HG03457 (cell line): ENCODE results near the gene QTRT2.

Experiments used
- ATAC-seq: cut with Tn5 transposase; IDR thresholded peaks from one replicate; pipeline ENCODE4 v1.9.1; 2021; ENCODE audit warnings: moderate number of reproducible peaks; ENCODE audit not compliant: unreplicated experiment

Gene QTRT2

GRCh38 chr3:114076711-114077110, 20.2 kb downstream of the QTRT2 start:
- no peak for ATAC-seq

- ATAC-seq, result no peak
Observed at GRCh38 chr3:114078126-114078525, 21.6 kb downstream of the QTRT2 start.

GRCh38 chr3:114079761-114080160, 23.2 kb downstream of the QTRT2 start:
- ATAC-seq, result no peak

GRCh38 chr3:114080201-114080600, 23.7 kb downstream of the QTRT2 start:
- ATAC-seq, result no peak

DNA sequence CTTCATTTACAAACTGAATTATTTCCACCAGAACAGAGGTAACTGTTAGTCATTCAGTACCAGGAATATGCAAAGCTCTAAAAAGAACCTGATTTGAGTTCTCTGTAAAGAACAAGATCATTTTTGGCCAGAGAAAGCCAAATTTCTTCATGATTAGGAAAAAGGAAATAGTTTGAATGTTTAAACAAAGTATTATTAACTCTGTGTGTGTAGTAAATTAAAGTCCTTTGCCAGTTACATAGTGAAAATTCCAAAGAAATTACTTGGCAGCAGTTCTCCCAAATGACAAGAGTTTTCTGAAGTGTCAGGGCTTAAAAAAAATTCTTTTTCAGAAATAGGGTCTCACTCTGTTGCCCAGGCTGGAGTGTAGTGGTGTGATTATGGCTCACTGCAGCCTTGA, 24.5 kb downstream of the QTRT2 start:
- ATAC-seq, result no peak

DNA sequence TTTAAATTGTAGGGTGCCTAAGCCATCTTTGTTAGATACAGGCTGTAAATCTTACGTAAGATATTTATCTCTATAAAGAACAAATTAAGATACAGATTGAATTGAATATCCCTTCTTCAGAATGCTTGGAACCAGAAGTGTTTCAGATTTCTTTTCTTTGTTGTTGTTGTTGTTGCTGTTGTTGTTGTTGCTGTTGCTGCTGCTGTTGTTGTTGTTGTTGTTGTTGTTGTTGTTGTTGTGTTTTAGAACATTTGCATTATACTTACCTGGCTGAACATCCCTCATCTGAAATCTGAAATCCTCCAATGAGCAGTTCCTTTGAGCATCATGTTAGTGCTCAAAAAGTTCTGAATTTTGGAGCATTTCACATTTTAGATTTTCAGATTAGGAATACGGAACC, 26.6 kb downstream of the QTRT2 start:
- no peak for ATAC-seq

DNA sequence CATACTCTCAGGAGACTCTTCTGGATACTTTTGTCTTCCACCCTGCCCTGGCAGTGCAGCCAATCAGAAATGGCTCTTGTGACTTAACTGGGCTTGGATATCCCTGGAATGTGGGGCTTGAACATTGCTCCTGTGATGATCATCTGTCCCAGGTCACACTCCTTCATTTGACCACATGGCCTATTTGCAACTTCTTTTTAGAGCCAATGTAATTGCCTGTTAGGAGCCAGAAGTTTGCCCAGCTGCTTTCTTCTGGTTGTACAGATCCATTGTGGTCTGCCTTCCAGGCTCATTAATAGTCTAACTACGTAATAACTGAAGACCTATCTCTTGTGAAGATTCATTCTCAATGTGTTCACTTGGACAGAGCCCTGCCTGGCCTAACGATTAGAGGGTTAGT, 29.8 kb downstream of the QTRT2 start:
- ATAC-seq, result no peak

GRCh38 chr3:114089675-114090074, 33.1 kb downstream of the QTRT2 start:
- no peak for ATAC-seq

GRCh38 chr3:114092151-114093015, 35.8 kb downstream of the QTRT2 start:
- ATAC-seq, result no peak

- ATAC-seq, result no peak
Observed at GRCh38 chr3:114093016-114093380, 36.5 kb downstream of the QTRT2 start.

GRCh38 chr3:114093596-114093995, 37.1 kb downstream of the QTRT2 start:
- no peak for ATAC-seq

GRCh38 chr3:114095796-114096195, 39.3 kb downstream of the QTRT2 start:
- ATAC-seq, result no peak

DNA sequence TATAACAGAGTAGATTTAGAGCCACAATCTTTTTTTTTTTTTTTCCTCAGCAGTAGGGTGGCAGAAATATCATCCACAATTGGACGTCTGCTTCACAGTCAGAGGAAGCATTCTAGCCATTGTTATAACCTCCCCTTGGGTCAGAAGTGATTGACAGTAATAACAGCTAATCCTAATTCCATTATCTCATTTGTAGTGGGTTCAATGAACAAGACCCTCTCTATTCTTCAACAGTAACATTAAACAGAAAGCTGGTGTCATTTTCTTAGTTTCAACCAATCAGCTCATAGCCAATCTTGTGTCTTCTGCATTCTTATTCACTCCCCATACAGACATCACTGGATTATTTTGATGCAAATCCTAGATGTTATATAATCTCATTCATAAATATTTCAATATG, 44.6 kb downstream of the QTRT2 start:
- ATAC-seq, result no peak

DNA sequence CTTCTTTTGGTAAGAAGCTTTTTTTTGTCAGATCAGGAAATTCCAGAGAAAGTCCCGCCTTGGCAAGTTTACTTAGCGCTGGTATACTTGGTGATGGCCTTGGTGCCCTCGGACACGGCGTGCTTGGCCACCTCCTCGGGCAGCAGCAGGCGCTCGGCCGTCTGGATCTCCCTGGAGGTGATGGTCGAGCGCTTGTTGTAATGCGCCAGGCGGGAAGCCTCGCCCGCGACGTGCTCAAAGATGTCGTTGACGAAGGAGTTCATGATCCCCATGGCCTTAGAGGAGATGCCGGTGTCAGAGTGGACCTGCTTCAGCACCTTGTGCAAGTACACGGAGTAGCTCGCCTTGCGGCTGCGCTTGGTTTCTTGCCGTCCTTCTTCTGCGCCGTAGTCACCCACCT, 46.6 kb downstream of the QTRT2 start:
- no peak for ATAC-seq

DNA sequence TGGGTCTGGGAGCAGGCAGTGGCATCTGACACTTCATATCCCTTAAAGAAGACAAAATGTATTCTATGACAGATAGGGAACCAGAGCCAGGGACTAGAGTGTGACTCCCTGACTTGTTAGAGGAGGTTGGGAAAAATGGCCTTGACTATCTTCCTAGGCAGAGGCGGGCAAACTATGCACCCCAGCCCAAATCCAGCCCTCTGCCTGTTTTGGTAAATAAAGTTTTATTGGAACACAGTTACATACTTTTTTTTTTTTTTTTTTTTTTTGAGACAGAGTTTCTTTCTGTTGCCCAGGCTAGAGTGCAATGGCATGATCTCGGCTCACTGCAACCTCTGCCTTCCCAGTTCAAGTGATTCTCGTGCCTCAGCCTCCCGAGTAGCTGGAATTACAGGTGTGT, 47.3 kb downstream of the QTRT2 start:
- ATAC-seq, result no peak

GRCh38 chr3:114104414-114104813, 47.9 kb downstream of the QTRT2 start:
- ATAC-seq, result no peak

DNA sequence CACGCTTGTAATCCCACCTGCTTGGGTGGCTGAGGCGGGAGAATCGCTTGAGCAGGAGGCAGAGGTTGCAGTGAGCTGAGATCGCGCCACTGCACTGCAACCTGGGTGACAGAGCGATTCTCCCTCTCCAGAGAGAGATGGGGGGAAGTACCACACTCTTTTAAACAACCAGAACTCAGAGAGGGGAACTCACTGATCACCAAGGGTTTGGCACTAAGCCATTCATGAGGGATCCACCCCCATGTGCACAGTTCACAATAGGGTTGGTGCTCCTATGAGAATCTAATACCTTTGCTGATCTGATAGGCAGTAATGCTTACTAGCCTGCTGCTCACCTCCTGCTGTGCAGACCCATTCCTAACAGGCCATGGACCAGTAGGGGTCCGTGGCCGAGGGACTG, 51.6 kb downstream of the QTRT2 start:
- ATAC-seq, result no peak

GRCh38 chr3:114110439-114110838, 53.9 kb downstream of the QTRT2 start:
- ATAC-seq, result no peak

DNA sequence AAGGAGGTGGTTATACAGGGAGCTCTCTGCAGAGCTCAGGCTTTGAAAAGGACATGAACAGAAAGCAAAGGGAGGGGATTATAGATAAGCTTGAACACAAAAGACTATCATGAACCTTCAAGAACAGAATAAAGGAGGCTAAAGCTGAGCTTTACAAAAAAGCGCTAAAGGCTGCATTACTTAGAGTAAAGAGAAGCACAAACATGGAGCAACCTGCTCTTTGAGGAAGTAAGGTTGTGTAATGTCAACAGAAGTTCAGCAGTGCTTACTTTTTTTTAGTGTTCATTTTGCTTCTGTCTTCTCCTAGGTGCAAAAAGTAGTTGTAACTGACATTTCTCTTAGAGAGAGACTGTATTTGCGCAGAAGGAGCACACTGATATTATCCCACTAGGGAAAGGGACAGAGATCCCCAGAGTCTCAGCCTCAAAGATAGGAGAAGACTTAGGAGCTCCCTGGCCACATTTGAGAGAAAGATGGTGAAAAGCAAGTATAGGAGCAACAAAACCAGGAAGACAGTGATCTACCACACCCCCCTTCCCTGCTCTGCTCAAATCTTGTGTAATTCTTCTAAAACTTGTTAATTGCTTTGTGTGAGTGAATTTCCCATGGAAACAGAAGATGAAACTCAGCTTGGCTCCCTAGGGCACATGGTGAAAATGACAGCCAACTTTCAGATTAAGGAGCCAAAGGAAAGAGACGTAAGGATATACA, 54.7 kb downstream of the QTRT2 start:
- no peak for ATAC-seq

- ATAC-seq, result no peak
Observed at GRCh38 chr3:114112696-114113095, 56.2 kb downstream of the QTRT2 start.

- no peak for ATAC-seq
Observed at GRCh38 chr3:114114719-114115118, 58.2 kb downstream of the QTRT2 start.

DNA sequence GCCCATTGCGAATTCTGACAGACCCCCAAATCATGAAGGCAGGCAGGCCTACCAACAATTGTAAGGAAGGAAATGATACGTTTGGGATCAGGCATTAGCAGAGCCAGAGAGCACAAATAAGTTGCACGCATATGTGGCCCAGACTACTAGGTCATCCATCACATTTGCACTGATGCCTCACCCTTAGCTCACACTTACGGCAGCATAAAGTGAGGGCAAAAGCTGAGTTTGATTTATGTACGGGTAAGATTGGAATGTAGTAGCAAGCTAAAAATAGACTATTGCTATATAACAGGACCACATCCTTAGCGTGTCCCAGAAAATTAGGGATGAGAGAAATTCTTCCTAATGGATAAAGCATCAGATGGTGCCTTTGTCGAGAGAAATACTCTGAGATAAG, 58.6 kb downstream of the QTRT2 start:
- ATAC-seq, result no peak
